ENCODE measurements around the gene S100A2.
"Not testable (repeated sequence)": the region's sequence is repeated elsewhere in the genome, so short reads cannot be mapped to it uniquely, and the experiment has no call there.

Gene S100A2

DNA sequence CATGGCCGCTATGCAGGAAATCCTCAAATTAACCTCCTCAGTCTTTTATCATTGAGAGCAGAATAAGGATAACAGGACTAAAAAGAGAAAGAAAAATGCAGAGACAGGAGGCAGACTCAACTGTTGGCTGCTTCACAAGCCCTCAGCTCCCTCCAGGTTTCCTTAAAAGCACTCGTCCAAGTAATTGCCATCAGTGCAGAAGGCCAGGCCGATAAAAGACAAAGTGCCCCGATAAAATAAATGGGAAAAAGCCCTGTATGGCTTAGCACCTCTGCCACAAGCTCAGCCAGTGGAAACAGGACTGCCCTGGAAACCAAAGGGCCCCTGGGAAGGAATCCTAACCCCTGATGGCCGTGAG, 38.0 kb downstream of the S100A2 start:
- no peak for DNase-seq (ENCODE audit: low spot score)

- no peak for DNase-seq (ENCODE audit: low spot score)
Measured at GRCh38 chr1:153527023-153527682, 38.5 kb downstream of the S100A2 start.

- no peak for DNase-seq (ENCODE audit: low spot score)
Measured at GRCh38 chr1:153526132-153526543, 39.5 kb downstream of the S100A2 start.

DNA sequence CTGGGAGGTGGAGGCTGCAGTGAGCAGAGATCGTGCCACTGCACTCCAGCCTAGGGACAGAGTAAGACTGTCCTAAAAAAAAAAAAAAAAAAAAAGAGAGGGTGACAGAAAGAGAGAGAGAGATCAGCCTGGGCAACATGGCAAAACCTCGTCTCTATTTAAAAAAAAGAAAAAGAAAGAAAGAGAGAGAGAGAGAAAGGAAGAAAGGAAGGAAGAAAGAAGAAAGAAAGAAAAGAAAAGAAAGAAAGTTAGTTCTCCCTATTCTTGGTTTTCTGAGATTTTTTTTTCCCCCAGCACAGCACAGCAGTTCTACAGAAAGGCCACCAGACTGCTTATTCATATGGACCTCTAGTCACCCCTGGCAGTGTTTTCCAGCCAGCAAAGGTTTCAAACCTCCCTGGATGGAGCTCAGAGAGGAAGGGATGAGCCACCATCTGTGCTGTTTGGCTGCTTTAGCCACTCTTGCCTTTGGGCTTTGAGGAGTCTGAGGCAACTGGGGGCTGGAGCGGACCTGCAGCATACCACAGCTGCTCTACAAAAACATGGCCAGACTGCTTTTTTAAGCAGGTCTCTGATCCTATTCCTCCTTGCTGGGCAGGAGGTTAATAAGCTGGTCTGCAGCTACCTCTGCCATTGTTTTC, 40.4 kb downstream of the S100A2 start:
- no peak for DNase-seq (ENCODE audit: low spot score)

GRCh38 chr1:153522353-153523048, 43.1 kb downstream of the S100A2 start:
- not testable (repeated sequence) for DNase-seq (ENCODE audit: low spot score)

GRCh38 chr1:153521808-153522207, 43.8 kb downstream of the S100A2 start:
- DNase-seq (ENCODE audit: low spot score) = not testable (repeated sequence)

GRCh38 chr1:153520818-153521476, 44.7 kb downstream of the S100A2 start:
- no peak for DNase-seq (ENCODE audit: low spot score)

DNA sequence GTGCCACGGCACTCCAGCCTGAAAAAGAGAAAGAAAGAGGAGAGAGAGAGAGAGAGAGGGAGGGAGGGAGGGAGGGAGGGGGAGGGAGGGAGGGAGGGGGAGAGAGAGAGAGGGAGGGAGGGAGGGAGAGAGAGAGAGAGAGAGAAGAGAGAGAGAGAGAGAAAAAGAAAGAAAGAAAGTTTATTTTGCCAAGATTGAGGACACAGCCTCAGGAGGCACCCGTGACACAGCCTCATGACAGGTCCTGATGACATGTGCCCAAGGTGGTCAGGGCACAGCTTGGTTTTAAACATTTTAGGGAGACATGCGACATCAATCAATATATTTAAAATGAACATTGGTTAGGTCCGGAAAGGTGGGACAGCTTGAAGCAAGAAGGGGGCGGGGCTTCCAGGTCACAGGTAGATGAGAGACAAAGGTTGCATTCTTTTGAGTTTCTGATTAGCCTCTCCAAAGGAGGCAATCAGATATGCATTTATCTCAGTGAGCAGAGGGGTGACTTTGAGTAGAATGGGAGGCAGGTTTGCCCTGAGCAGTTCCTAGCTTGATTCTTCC, 45.4 kb downstream of the S100A2 start:
- not testable (repeated sequence) for DNase-seq (ENCODE audit: low spot score)

DNA sequence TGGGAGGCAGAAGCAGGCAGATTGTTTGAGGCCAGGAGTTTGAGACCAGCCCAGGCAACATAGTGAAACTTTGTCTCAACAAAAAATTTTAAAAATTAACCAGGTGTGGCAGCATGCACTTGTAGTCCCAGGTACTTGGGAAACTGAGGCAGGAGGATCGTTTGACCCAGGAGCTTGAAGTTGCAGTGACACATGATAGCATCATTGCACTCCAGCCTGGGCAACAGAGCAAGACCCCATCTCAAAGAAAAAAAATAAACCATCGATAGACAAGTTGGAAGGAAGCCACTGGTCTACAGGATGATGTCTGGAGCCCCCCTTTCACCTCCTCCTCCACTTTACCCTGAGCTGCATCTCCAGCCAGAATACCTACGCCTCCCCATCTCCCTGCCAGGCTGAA, 46.4 kb downstream of the S100A2 start:
- no peak for DNase-seq (ENCODE audit: low spot score)

- no peak for DNase-seq (ENCODE audit: low spot score)
Measured at GRCh38 chr1:153515504-153516394, 49.9 kb downstream of the S100A2 start.

- no peak for DNase-seq (ENCODE audit: low spot score)
Measured at GRCh38 chr1:153513666-153514065, 52.0 kb downstream of the S100A2 start.

DNA sequence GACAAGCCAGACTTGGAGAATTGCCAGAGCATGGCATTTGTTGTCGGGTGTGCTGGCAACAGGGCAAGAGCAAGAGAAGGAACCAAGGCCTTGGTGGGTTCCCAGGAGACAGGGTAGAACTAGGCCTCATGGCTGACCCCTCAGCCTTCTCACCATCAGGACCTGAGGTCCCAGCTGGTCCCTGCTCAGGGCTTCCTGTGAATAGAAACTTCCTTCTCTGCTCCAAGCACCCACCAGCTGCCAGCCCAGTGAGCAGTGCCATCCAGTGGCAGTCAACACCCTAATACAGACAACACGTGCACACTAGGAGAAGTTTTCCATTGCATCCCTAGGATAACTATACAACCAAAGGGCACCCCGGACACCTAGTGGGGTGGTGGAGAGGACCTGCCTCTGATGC, 52.6 kb downstream of the S100A2 start:
- no peak for DNase-seq (ENCODE audit: low spot score)

All from CD4-positive, alpha-beta T cell treated with Interleukin-15 for 4 hours (primary cell).